Fibroblast of lung (primary cell): Measurements from ENCODE around the gene UBAP2.
"Not testable (repeated sequence)": the region's sequence is repeated elsewhere in the genome, so short reads cannot be mapped to it uniquely, and the experiment has no call there.

Experiments used
- CTCF ChIP-seq, 2 donors: IDR thresholded peaks in 1 of 2; conservative IDR thresholded peaks in 1 of 2; 1 replicate in 1 of 2; 2 replicates in 1 of 2; pipeline ENCODE4 v1.5.1; 2011 to 2012; ENCODE audit warnings: low read length in 2 of 2, control low read depth in 1 of 2, inconsistent platforms in 1 of 2, low read depth in 1 of 2, mild to moderate bottlenecking in 1 of 2
- EZH2 ChIP-seq: IDR thresholded peaks from 2 replicates; pipeline ENCODE4 v1.5.1; 2012; ENCODE audit warnings: low read length, control low read depth, mild to moderate bottlenecking; ENCODE audit errors: missing control alignments

GRCh38 chr9:34042074-34042473 lies 6.6 kb downstream of the UBAP2 start:
- TF ChIP-seq CTCF (conservative IDR thresholded peaks at IDR 0.05 in 1 of 2, IDR thresholded peaks at IDR 0.05 in 1 of 2; ENCODE audit: low read depth in 1 of 2, low read length in 2 of 2); EZH2: not testable (repeated sequence)
